Measurements from ENCODE around the gene RIOK1.

- TF ChIP-seq GATA2 (IDR thresholded peaks at IDR 0.05; ENCODE audit: low read depth, low read length) (no peak), GATA3 (IDR thresholded peaks at IDR 0.05; ENCODE audit: low read depth, low read length) (no peak)
Measured at GRCh38 chr6:7434672-7435071, 45.1 kb downstream of the RIOK1 start.
